HG03045 (cell line): ENCODE data around the gene RABEP2.
A peak's percentile ranks its signal among the peaks of the same experiment; 100 is the strongest.
"Not testable (repeated sequence)": the region's sequence is repeated elsewhere in the genome, so short reads cannot be mapped to it uniquely, and the experiment has no call there.

Source experiments
- ATAC-seq: cut with Tn5 transposase; IDR thresholded peaks from one replicate; pipeline ENCODE4 v1.9.1; 2021; ENCODE audit warnings: mild to moderate bottlenecking, moderate library complexity; ENCODE audit not compliant: unreplicated experiment

Gene RABEP2

GRCh38 chr16:28879841-28880588, 45.0 kb downstream of the RABEP2 start:
- peak; percentile 86 for ATAC-seq

GRCh38 chr16:28879261-28879840, 45.7 kb downstream of the RABEP2 start:
- peak; percentile 28 for ATAC-seq

GRCh38 chr16:28878083-28878926, 46.7 kb downstream of the RABEP2 start, which contains the start of gene ATP2A1:
Gene ATP2A1 (plus strand): TSS chr16:28878488. CDS start chr16:28878672, 184 bp downstream.
- ATAC-seq = no peak

GRCh38 chr16:28877655-28878000, 47.4 kb downstream of the RABEP2 start:
- ATAC-seq = no peak

- ATAC-seq = no peak
These were observed 47.9 kb downstream of the RABEP2 start for GRCh38 chr16:28876973-28877654.

- no peak for ATAC-seq
These were observed 48.9 kb downstream of the RABEP2 start for GRCh38 chr16:28876019-28876659.

GRCh38 chr16:28875134-28876018, 49.7 kb downstream of the RABEP2 start:
- ATAC-seq = no peak

- ATAC-seq = no peak
These were observed 50.6 kb downstream of the RABEP2 start for GRCh38 chr16:28874406-28874805.

GRCh38 chr16:28873543-28874201, 51.4 kb downstream of the RABEP2 start:
- ATAC-seq = no peak

- no peak for ATAC-seq
These were observed 52.1 kb downstream of the RABEP2 start for GRCh38 chr16:28872952-28873351.

- no peak for ATAC-seq
These were observed 55.8 kb downstream of the RABEP2 start for GRCh38 chr16:28869201-28869600.

GRCh38 chr16:28867646-28868045, 57.4 kb downstream of the RABEP2 start:
- ATAC-seq = not testable (repeated sequence)

- ATAC-seq = no peak
These were observed 57.8 kb downstream of the RABEP2 start for GRCh38 chr16:28867241-28867640.

GRCh38 chr16:28866454-28866804, 58.6 kb downstream of the RABEP2 start:
- ATAC-seq = no peak

GRCh38 chr16:28865722-28866453, 59.1 kb downstream of the RABEP2 start:
- no peak for ATAC-seq

GRCh38 chr16:28865001-28865688, 59.9 kb downstream of the RABEP2 start:
- ATAC-seq = no peak

- ATAC-seq = no peak
These were observed 60.9 kb downstream of the RABEP2 start for GRCh38 chr16:28863929-28864793.
